H1 (cell line): Measurements from ENCODE around the gene SPTBN4. TPM values are rescaled to one million over a fixed set of nuclear protein-coding genes. Genes with fewer than 3 reads are reported as not detected.

Experiments used
- BACH1 ChIP-seq: IDR thresholded peaks from 2 replicates; pipeline ENCODE4 v1.6.1; 2012; ENCODE audit warnings: low read length, improper control_type of control experiment
- EP300 ChIP-seq, 2 experiments: IDR thresholded peaks; 1 replicate in 1 of 2; 2 replicates in 1 of 2; pipeline ENCODE4 v1.6.1; 2011 to 2012; ENCODE audit warnings: low read depth in 2 of 2, low read length in 2 of 2, mild to moderate bottlenecking in 2 of 2, borderline replicate concordance in 1 of 2, inconsistent platforms in 1 of 2, moderate library complexity in 1 of 2
- HDAC6 ChIP-seq: IDR thresholded peaks from one replicate; pipeline ENCODE4 v1.7.1; 2012; ENCODE audit warnings: low read depth, mild to moderate bottlenecking, inconsistent platforms, low read length, moderate library complexity
- KDM4A ChIP-seq: IDR thresholded peaks from one replicate; pipeline ENCODE4 v1.7.1; 2012; ENCODE audit warnings: low read depth, mild to moderate bottlenecking, moderate library complexity, low read length, inconsistent platforms; ENCODE audit not compliant: severe bottlenecking
- MAFK ChIP-seq: IDR thresholded peaks from 2 replicates; pipeline ENCODE4 v1.6.1; 2012; ENCODE audit warnings: low read depth, mild to moderate bottlenecking, improper control_type of control experiment, low read length
- PHF8 ChIP-seq: fragments of 200-600 bp; sonication (generic); conservative IDR thresholded peaks from 2 replicates; pipeline ENCODE4 v1.7.1; 2012; ENCODE audit warnings: low read depth, mild to moderate bottlenecking, inconsistent platforms, low read length, moderate library complexity
- SP4 ChIP-seq: IDR thresholded peaks from 2 replicates; pipeline ENCODE4 v1.6.1; 2012; ENCODE audit warnings: low read length, inconsistent platforms
- SRF ChIP-seq: IDR thresholded peaks from 2 replicates; pipeline ENCODE4 v1.6.1; 2011; ENCODE audit warnings: mild to moderate bottlenecking, low read depth, low read length, moderate library complexity
- TEAD4 ChIP-seq: IDR thresholded peaks from 2 replicates; pipeline ENCODE4 v1.6.1; 2012; ENCODE audit warnings: low read depth, low read length, inconsistent platforms, mixed read lengths
- YY1 ChIP-seq: IDR thresholded peaks from 2 replicates; pipeline ENCODE4 v1.6.1; 2011; ENCODE audit warnings: low read depth, mild to moderate bottlenecking, low read length
- polyA plus RNA-seq, 7 experiments: library from polyadenylated mRNA; depleted of rRNA in 3 of 7; stranded (reverse) in 5 of 7; unstranded in 2 of 7; fragments of >200 nt in 5 of 7; fragments of 200-250 nt in 2 of 7; gene quantifications; 1 replicate in 5 of 7; 2 replicates in 1 of 7; 4 replicates in 1 of 7; pipeline versions ENCODE4 v1.2.1 to v1.2.3, GENCODE V29; 2011 to 2013; ENCODE audit warnings: missing spikeins in 2 of 7, mixed read lengths in 2 of 7
- total RNA-seq: library from RNA; stranded (reverse); fragmentation: NEBNext Ultra II Directional; extraction: Animal tissue kit (Norgen Biotek cat#: 25700); gene quantifications from 2 replicates; pipeline ENCODE4 v1.2.1, GENCODE V29; 2021

Gene SPTBN4
- total and polyA plus RNA-seq, 2 of the 8 experiments (the other 6 are each of a cell fraction or from before 2014, with no cell fraction given): 1.9 to 3.0 TPM

- peak; percentile 78; the same call in 1 of the 2 replicates for TF ChIP-seq MAFK
- TF ChIP-seq YY1: 0 out of 2 replicates have a peak, but pooled peaks have one; percentile 61
- no peak for TF ChIP-seq SRF
- TF ChIP-seq TEAD4: peak; percentile 61
- TF ChIP-seq PHF8: no peak
- TF ChIP-seq HDAC6: no peak
- peak; percentile 90 for TF ChIP-seq BACH1
- no peak for TF ChIP-seq KDM4A
- no peak for TF ChIP-seq EP300 (IDR thresholded peaks at IDR 0.05; ENCODE audit: borderline replicate concordance in 1 of 2, low read depth in 2 of 2, low read length in 2 of 2)
- TF ChIP-seq SP4: 0 out of 2 replicates have a peak, but pooled peaks have one; percentile 57
These were observed 56.7 kb downstream of the SPTBN4 start (continued) for GRCh38 chr19:40523322-40524047.
